Fibroblast of lung (primary cell): ENCODE results near the gene MPHOSPH6. TPM values are rescaled to one million over a fixed set of nuclear protein-coding genes. Genes with fewer than 3 reads are reported as not detected.

ENCODE experiments used
- DNase-seq, 2 donors: peaks; one replicate each; pipeline versions ENCODE4 v3.0.0 to v3.0.0-alpha.2; 2010; ENCODE audit warnings: low read depth in 2 of 2
- H2AFZ ChIP-seq: 2 replicates; pipeline ENCODE4 v1.5.1; 2012; ENCODE audit warnings: low read length, control low read depth, inconsistent platforms
- H3K27ac ChIP-seq: 2 replicates; pipeline ENCODE4 v1.5.1; 2011; ENCODE audit warnings: low read length, control low read depth; ENCODE audit not compliant: insufficient read depth
- H3K27me3 ChIP-seq: 2 replicates; pipeline ENCODE4 v1.5.1; 2011; ENCODE audit warnings: mild to moderate bottlenecking, low read length; ENCODE audit not compliant: control insufficient read depth, insufficient read depth
- H3K36me3 ChIP-seq: 2 replicates; pipeline ENCODE4 v1.5.1; 2011; ENCODE audit warnings: low read length; ENCODE audit not compliant: control insufficient read depth, insufficient read depth
- H3K4me1 ChIP-seq: 2 replicates; pipeline ENCODE4 v1.5.1; 2011; ENCODE audit warnings: low read length; ENCODE audit not compliant: control insufficient read depth, insufficient read depth; ENCODE audit errors: extremely low read depth
- H3K4me2 ChIP-seq: 2 replicates; pipeline ENCODE4 v1.5.1; 2011; ENCODE audit warnings: low read length, control low read depth; ENCODE audit not compliant: insufficient read depth; ENCODE audit errors: extremely low read depth
- H3K4me3 ChIP-seq, 4 experiments: fragments of 200-600 bp in 1 of 4; sonication (generic) in 1 of 4; replicated peaks in 1 of 4; 2 replicates each; pipeline ENCODE4 v1.5.1; 2011 to 2016; ENCODE audit warnings: low read length in 4 of 4, low read depth in 3 of 4, mild to moderate bottlenecking in 3 of 4, control low read depth in 2 of 4, inconsistent platforms in 1 of 4, mixed read lengths in 1 of 4; ENCODE audit not compliant: insufficient read depth in 1 of 4; ENCODE audit errors: control extremely low read depth in 1 of 4
- H3K79me2 ChIP-seq: 2 replicates; pipeline ENCODE4 v1.5.1; 2012; ENCODE audit warnings: mild to moderate bottlenecking, low read length, inconsistent platforms; ENCODE audit not compliant: control insufficient read depth, insufficient read depth
- H3K9ac ChIP-seq: 2 replicates; pipeline ENCODE4 v1.5.1; 2011; ENCODE audit warnings: mild to moderate bottlenecking, low read length, control low read depth; ENCODE audit not compliant: insufficient read depth
- H3K9me3 ChIP-seq: 2 replicates; pipeline ENCODE4 v1.5.1; 2012; ENCODE audit warnings: low read depth, low read length; ENCODE audit not compliant: control insufficient read depth, insufficient read depth
- H4K20me1 ChIP-seq: 2 replicates; pipeline ENCODE4 v1.5.1; 2011; ENCODE audit warnings: low read length; ENCODE audit not compliant: control insufficient read depth, insufficient read depth; ENCODE audit errors: extremely low read depth
- CTCF ChIP-seq, 2 donors: IDR thresholded peaks in 1 of 2; conservative IDR thresholded peaks in 1 of 2; 1 replicate in 1 of 2; 2 replicates in 1 of 2; pipeline ENCODE4 v1.5.1; 2011 to 2012; ENCODE audit warnings: low read length in 2 of 2, control low read depth in 1 of 2, inconsistent platforms in 1 of 2, low read depth in 1 of 2, mild to moderate bottlenecking in 1 of 2
- EZH2 ChIP-seq: IDR thresholded peaks from 2 replicates; pipeline ENCODE4 v1.5.1; 2012; ENCODE audit warnings: low read length, control low read depth, mild to moderate bottlenecking; ENCODE audit errors: missing control alignments
- polyA plus RNA-seq, 2 donors: library from polyadenylated mRNA; depleted of rRNA in 1 of 2; stranded (reverse) in 1 of 2; unstranded in 1 of 2; fragments of >200 nt; gene quantifications; 2 replicates each; pipeline ENCODE4 v1.2.1, GENCODE V29; 2011 to 2012; ENCODE audit warnings: missing spikeins in 1 of 2
- total RNA-seq: library from RNA; depleted of rRNA; stranded (reverse); fragments of >200 nt; gene quantifications from 2 replicates; pipeline ENCODE4 v1.2.1, GENCODE V29; 2014

Gene MPHOSPH6
- total and polyA plus RNA-seq, 2 donors (not counting 1 experiment from before 2014, with no cell fraction given): 30.4 to 36.5 TPM

GRCh38 chr16:82178352-82178751 is 8.3 kb upstream of the MPHOSPH6 start:
- Histone ChIP-seq H3K9me3 (no peaks in the 10 kb centered on the region), H3K4me2 (no peak overlapping the region), H3K4me3 (no peak overlapping the region), H3K36me3 (no peaks in the 10 kb centered on the region), H3K27me3 (no peaks in the 10 kb centered on the region), H3K27ac (no peak overlapping the region), H2AFZ (no peak overlapping the region), H3K9ac (no peak overlapping the region), H4K20me1 (no peaks in the 10 kb centered on the region), H3K4me1 (no peaks in the 10 kb centered on the region), H3K79me2 (no peaks in the 10 kb centered on the region)
- TF ChIP-seq CTCF (conservative IDR thresholded peaks at IDR 0.05 in 1 of 2, IDR thresholded peaks at IDR 0.05 in 1 of 2; ENCODE audit: low read depth in 1 of 2, low read length in 2 of 2): no peak
- TF ChIP-seq EZH2: no peak
- DNase-seq: no peak

GRCh38 chr16:82177555-82177954 is 7.5 kb upstream of the MPHOSPH6 start:
- TF ChIP-seq EZH2: no peak
- no peak for TF ChIP-seq CTCF (conservative IDR thresholded peaks at IDR 0.05 in 1 of 2, IDR thresholded peaks at IDR 0.05 in 1 of 2; ENCODE audit: low read depth in 1 of 2, low read length in 2 of 2)
- Histone ChIP-seq H3K79me2 (no peaks in the 10 kb centered on the region), H3K9ac (no peak overlapping the region)

GRCh38 chr16:82176204-82176603 is 6.2 kb upstream of the MPHOSPH6 start:
- Histone ChIP-seq H3K27me3 (no peaks in the 10 kb centered on the region), H3K36me3 (no peaks in the 10 kb centered on the region), H3K4me3 (no peak overlapping the region), H2AFZ (no peak overlapping the region), H3K9me3 (no peaks in the 10 kb centered on the region), H3K27ac (no peak overlapping the region), H3K4me2 (no peak overlapping the region), H3K79me2 (no peaks in the 10 kb centered on the region), H3K9ac (no peak overlapping the region), H4K20me1 (no peaks in the 10 kb centered on the region), H3K4me1 (no peaks in the 10 kb centered on the region)
- DNase-seq: no peak
- no peak for TF ChIP-seq CTCF (conservative IDR thresholded peaks at IDR 0.05 in 1 of 2, IDR thresholded peaks at IDR 0.05 in 1 of 2; ENCODE audit: low read depth in 1 of 2, low read length in 2 of 2)

More at GRCh38 chr16:82177555-82177954, 7.5 kb upstream of the MPHOSPH6 start:
- Histone ChIP-seq H3K4me2 (no peak overlapping the region), H3K27ac (no peak overlapping the region), H3K4me3 (no peak overlapping the region), H2AFZ (no peak overlapping the region), H3K27me3 (no peaks in the 10 kb centered on the region), H3K4me1 (no peaks in the 10 kb centered on the region), H4K20me1 (no peaks in the 10 kb centered on the region), H3K9me3 (no peaks in the 10 kb centered on the region), H3K36me3 (no peaks in the 10 kb centered on the region)
- no peak for DNase-seq
